Smooth muscle cell (in vitro differentiated cells): ENCODE measurements around the gene PTPRM. TPM values are rescaled to one million over a fixed set of nuclear protein-coding genes. Genes with fewer than 3 reads are reported as not detected.

Experiments used
- DNase-seq: peaks from one replicate; lab custom pipeline; 2025; ENCODE audit not compliant: unreplicated experiment; lab: John Stamatoyannopoulos, UW
- H2AFZ ChIP-seq: fragments of 200-600 bp; sonication (generic); 2 replicates; pipeline ENCODE4 v1.6.0; 2016; ENCODE audit warnings: antibody characterized with exemption, low read depth, mild to moderate bottlenecking
- H3F3A ChIP-seq: fragments of 200-600 bp; sonication (generic); 2 replicates; pipeline ENCODE4 v1.6.0; 2017; ENCODE audit warnings: antibody characterized with exemption, low read depth
- H3K27ac ChIP-seq: fragments of 200-600 bp; sonication (generic); 2 replicates; pipeline ENCODE4 v1.5.1; 2016; ENCODE audit warnings: low read depth, mild to moderate bottlenecking
- H3K27me3 ChIP-seq: fragments of 200-600 bp; sonication (generic); 2 replicates; pipeline ENCODE4 v1.6.1; 2016; ENCODE audit warnings: low read depth, mild to moderate bottlenecking
- H3K36me3 ChIP-seq: fragments of 200-600 bp; sonication (generic); 2 replicates; pipeline ENCODE4 v1.5.1; 2016; ENCODE audit warnings: low read depth
- H3K4me1 ChIP-seq: fragments of 200-600 bp; sonication (generic); 2 replicates; pipeline ENCODE4 v1.5.1; 2016; ENCODE audit warnings: low read depth
- H3K4me2 ChIP-seq: fragments of 200-600 bp; sonication (generic); 2 replicates; pipeline ENCODE4 v1.6.0; 2016; ENCODE audit warnings: mild to moderate bottlenecking
- H3K4me3 ChIP-seq: fragments of 200-600 bp; sonication (generic); 2 replicates; pipeline ENCODE4 v1.5.1; 2016; ENCODE audit warnings: mild to moderate bottlenecking
- H3K79me2 ChIP-seq: fragments of 200-600 bp; sonication (generic); 2 replicates; pipeline ENCODE4 v1.6.0; 2016; ENCODE audit warnings: low read depth, mild to moderate bottlenecking
- H3K9ac ChIP-seq: fragments of 200-600 bp; sonication (generic); 2 replicates; pipeline ENCODE4 v1.6.0; 2016; ENCODE audit warnings: low read depth
- H3K9me3 ChIP-seq: fragments of 200-600 bp; sonication (generic); replicated peaks from 2 replicates; pipeline ENCODE4 v1.5.1; 2016; ENCODE audit warnings: low read depth
- H4K20me1 ChIP-seq: fragments of 200-600 bp; sonication (generic); 2 replicates; pipeline ENCODE4 v1.6.0; 2016; ENCODE audit warnings: low read depth
- WGBS: methylation state at CpG from one replicate; pipeline ENCODE4 v1.1.7; 2016; ENCODE audit warnings: low lambda C conversion rate; 5-methylcytosine and 5-hydroxymethylcytosine counted together
- polyA plus RNA-seq: library from polyadenylated mRNA; unstranded; fragments of >200 nt; fragmentation: Nextera tagmentation; extraction: Ambion mirVana; gene quantifications from 2 replicates; pipeline ENCODE4 v1.2.1, GENCODE V29; 2016
- total RNA-seq: library from RNA; depleted of rRNA; stranded (reverse); fragments of >200 nt; gene quantifications from 2 replicates; pipeline ENCODE4 v1.2.3, GENCODE V29; 2014
- TF ChIP-seq, protein P1 (sequence below): fragments of 200-600 bp; sonication (generic); IDR thresholded peaks from 2 replicates; pipeline ENCODE4 v1.5.1; 2017; ENCODE audit warnings: borderline replicate concordance, mild to moderate bottlenecking, antibody characterized with exemption; ENCODE audit not compliant: insufficient read depth, poor library complexity, severe bottlenecking

PTPRM gene
- total and polyA plus RNA-seq, 2 experiments from 2014 or later: 57.5 to 115 TPM

DNA sequence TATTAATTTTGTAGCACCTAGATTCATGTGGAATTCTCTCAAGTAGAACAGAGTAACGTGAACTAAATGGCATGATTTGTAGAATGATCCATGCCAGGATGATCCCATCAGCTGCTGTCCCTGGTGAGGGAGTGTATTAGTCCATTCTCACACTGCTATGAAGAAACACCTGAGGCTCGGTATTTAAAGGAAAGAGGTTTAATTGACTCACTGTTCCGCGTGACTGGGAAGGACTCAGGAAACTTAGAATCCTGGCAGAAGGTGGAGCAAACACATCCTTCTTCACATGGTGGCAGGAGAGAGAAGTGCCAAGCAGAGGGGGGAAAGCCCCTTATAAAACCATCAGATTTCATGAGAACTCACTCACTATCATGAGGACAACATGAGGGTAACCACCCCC is 312.6 kb downstream of the PTPRM start:
- 88% methylated on average over 4 of the region's 4 CpGs for WGBS
- Histone ChIP-seq H3K79me2 (peaks cover 25% of the 10 kb centered on the region), H3K4me3 (no peak overlapping the region), H3F3A (no peaks in the 10 kb centered on the region), H3K9ac (no peak overlapping the region), H4K20me1 (peaks cover 31% of the 10 kb centered on the region), H3K4me1 (peaks cover 6% of the 10 kb centered on the region), H2AFZ (no peak overlapping the region), H3K36me3 (no peaks in the 10 kb centered on the region), H3K4me2 (no peak overlapping the region), H3K9me3 (no peaks in the 10 kb centered on the region), H3K27ac (no peak overlapping the region), H3K27me3 (no peaks in the 10 kb centered on the region)
- TF ChIP-seq, protein P1, sequence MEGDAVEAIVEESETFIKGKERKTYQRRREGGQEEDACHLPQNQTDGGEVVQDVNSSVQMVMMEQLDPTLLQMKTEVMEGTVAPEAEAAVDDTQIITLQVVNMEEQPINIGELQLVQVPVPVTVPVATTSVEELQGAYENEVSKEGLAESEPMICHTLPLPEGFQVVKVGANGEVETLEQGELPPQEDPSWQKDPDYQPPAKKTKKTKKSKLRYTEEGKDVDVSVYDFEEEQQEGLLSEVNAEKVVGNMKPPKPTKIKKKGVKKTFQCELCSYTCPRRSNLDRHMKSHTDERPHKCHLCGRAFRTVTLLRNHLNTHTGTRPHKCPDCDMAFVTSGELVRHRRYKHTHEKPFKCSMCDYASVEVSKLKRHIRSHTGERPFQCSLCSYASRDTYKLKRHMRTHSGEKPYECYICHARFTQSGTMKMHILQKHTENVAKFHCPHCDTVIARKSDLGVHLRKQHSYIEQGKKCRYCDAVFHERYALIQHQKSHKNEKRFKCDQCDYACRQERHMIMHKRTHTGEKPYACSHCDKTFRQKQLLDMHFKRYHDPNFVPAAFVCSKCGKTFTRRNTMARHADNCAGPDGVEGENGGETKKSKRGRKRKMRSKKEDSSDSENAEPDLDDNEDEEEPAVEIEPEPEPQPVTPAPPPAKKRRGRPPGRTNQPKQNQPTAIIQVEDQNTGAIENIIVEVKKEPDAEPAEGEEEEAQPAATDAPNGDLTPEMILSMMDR: no peak
- no peak for DNase-seq

DNA sequence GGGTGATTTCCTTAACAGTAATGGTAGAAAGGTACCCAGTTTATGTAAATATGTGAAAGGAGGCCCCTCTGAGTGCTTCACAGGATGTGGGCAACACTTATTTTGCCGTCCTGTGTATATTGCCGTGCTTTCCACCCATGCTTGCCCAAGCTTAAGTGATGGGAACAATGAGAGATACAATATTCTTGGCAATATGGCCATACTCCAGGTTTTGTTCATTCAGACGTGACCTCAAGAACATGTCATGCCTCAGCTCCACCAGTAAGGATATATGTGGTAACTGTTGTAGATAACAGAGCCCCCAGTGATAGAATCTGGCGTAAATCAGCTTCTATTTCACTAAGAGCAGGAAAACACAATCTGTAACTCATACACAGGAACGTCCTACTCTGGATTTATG is 318.7 kb downstream of the PTPRM start:
- Histone ChIP-seq H3K27ac (peak overlapping the region; percentile 39), H3K9ac (no peak overlapping the region), H3K9me3 (no peaks in the 10 kb centered on the region), H3K27me3 (no peaks in the 10 kb centered on the region), H3K4me2 (peak overlapping the region; percentile 50), H4K20me1 (peaks cover 24% of the 10 kb centered on the region), H3K36me3 (no peaks in the 10 kb centered on the region), H3K79me2 (peaks cover 6% of the 10 kb centered on the region), H3K4me1 (no peaks in the 10 kb centered on the region), H3K4me3 (no peak overlapping the region), H2AFZ (no peak overlapping the region), H3F3A (no peaks in the 10 kb centered on the region)
- no peak for DNase-seq
- WGBS: 53% methylated on average over 5 of the region's 5 CpGs
- TF ChIP-seq, protein P1: no peak

DNA sequence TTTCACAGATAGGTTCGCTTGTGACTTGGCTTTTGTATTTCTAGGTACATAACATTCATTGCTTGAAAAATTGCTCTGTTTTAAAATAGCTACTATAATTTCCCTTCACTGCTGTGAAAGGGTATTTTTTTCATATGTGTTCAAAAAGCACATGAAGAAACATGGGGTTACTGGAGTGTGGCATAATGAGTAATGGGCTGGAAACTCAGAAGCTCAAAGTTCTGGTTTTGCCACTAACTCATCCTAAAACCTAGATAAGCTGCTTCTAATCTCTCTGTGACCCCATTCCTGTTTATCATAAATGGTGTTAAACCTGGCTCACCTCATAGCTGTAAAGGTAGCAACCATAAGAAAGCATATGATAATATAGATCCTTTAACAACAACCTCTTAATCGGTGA is 319.3 kb downstream of the PTPRM start:
- Histone ChIP-seq H2AFZ (no peak overlapping the region), H3K4me3 (no peak overlapping the region), H3K27ac (peak overlapping the region; percentile 39), H3K4me2 (peak overlapping the region; percentile 50), H3K9me3 (no peaks in the 10 kb centered on the region), H3K4me1 (no peaks in the 10 kb centered on the region), H3K36me3 (no peaks in the 10 kb centered on the region), H3F3A (no peaks in the 10 kb centered on the region), H3K79me2 (peaks cover 6% of the 10 kb centered on the region), H3K27me3 (no peaks in the 10 kb centered on the region), H3K9ac (no peak overlapping the region), H4K20me1 (peaks cover 24% of the 10 kb centered on the region)
- TF ChIP-seq, protein P1: no peak
- WGBS: 91% methylated on average over 2 of the region's 2 CpGs
- no peak for DNase-seq

DNA sequence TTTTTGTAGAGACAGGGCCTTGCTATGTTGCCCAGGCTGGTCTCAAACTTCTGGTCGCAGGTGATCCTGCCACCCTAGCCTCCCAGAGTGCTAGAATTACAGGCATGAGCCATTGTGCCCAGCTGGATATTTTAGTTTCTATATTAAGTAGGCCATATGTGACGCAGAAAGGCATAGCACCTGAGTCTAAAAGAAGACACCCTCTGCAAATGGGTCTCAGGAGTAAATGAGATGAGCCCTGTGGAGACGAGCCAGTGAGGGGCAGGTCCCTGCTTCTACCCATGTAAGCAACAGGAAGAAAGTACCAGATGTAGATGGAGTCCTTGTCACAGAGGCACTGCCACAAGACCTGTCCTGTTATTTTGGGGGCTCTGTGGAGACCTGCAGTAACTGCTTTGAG is 322.4 kb downstream of the PTPRM start:
- Histone ChIP-seq H3K79me2 (no peaks in the 10 kb centered on the region), H3K36me3 (no peaks in the 10 kb centered on the region), H3K27me3 (no peaks in the 10 kb centered on the region), H3K4me2 (no peak overlapping the region), H3K27ac (no peak overlapping the region), H3K9ac (no peak overlapping the region), H2AFZ (no peak overlapping the region), H3F3A (no peaks in the 10 kb centered on the region), H4K20me1 (peaks cover 12% of the 10 kb centered on the region), H3K9me3 (no peaks in the 10 kb centered on the region), H3K4me3 (no peak overlapping the region), H3K4me1 (no peaks in the 10 kb centered on the region)
- no peak for DNase-seq
- TF ChIP-seq, protein P1: no peak
- 92% methylated on average over 3 of the region's 3 CpGs for WGBS
